HG03025 (cell line): ENCODE data around the gene DEF6.

Source experiments
- ATAC-seq: cut with Tn5 transposase; IDR thresholded peaks from one replicate; pipeline ENCODE4 v1.9.1; 2021; ENCODE audit warnings: mild to moderate bottlenecking, moderate library complexity; ENCODE audit not compliant: unreplicated experiment, low FRiP score

The DEF6 gene

GRCh38 chr6:35342258-35343091, 44.9 kb downstream of the DEF6 start, which contains the start of gene PPARD:
Gene PPARD, plus strand, starts transcription at chr6:35342558. Its CDS starts 68,530 bp downstream, at chr6:35411088.
- ATAC-seq, result peak; percentile 92

- no peak for ATAC-seq
Measured at GRCh38 chr6:35343092-35343834, 45.6 kb downstream of the DEF6 start.

- ATAC-seq, result no peak
Measured at GRCh38 chr6:35343835-35344550, 46.4 kb downstream of the DEF6 start.

GRCh38 chr6:35351422-35351821, 53.8 kb downstream of the DEF6 start:
- ATAC-seq, result no peak

- ATAC-seq, result no peak
Measured at GRCh38 chr6:35352735-35353134, 55.1 kb downstream of the DEF6 start.

- no peak for ATAC-seq
Measured at GRCh38 chr6:35354361-35355135, 56.9 kb downstream of the DEF6 start.

- no peak for ATAC-seq
Measured at GRCh38 chr6:35356391-35356790, 58.8 kb downstream of the DEF6 start.

GRCh38 chr6:35357677-35358076, 60.1 kb downstream of the DEF6 start:
- ATAC-seq, result no peak

GRCh38 chr6:35358086-35358485, 60.5 kb downstream of the DEF6 start:
- no peak for ATAC-seq

GRCh38 chr6:35359346-35359743, 61.7 kb downstream of the DEF6 start:
- ATAC-seq, result no peak

- no peak for ATAC-seq
Measured at GRCh38 chr6:35359744-35360348, 62.2 kb downstream of the DEF6 start.

GRCh38 chr6:35360349-35361138, 62.9 kb downstream of the DEF6 start:
- ATAC-seq, result no peak

GRCh38 chr6:35362200-35362599, 64.6 kb downstream of the DEF6 start:
- ATAC-seq, result no peak

- ATAC-seq, result no peak
Measured at GRCh38 chr6:35363293-35363750, 65.7 kb downstream of the DEF6 start.

GRCh38 chr6:35365594-35366203, 68.1 kb downstream of the DEF6 start:
- ATAC-seq, result no peak

GRCh38 chr6:35366204-35366596, 68.6 kb downstream of the DEF6 start:
- ATAC-seq, result no peak

GRCh38 chr6:35367646-35368037, 70.0 kb downstream of the DEF6 start:
- no peak for ATAC-seq

- ATAC-seq, result no peak
Measured at GRCh38 chr6:35368038-35368887, 70.6 kb downstream of the DEF6 start.
